Panc1 (cell line): ENCODE results near the gene ENPP3. TPM values are rescaled to one million over a fixed set of nuclear protein-coding genes. Genes with fewer than 3 reads are reported as not detected.

Source experiments
- ATAC-seq: fragments of 200-7000 bp; cut with Tn5 transposase; 2 replicates; pipeline ENCODE4 v1.9.1; 2020; ENCODE audit warnings: mild to moderate bottlenecking, moderate library complexity
- BruUV-seq: library from RNA; stranded (reverse); fragments of 400-500 nt; replicated peaks from 2 replicates; lab custom pipeline; 2021; lab: Mats Ljungman, UMichigan
- CTCF ChIA-PET: fragments of 300-600 bp; sonication (Branson Sonifier 250); formaldehyde crosslinking; loops from one replicate; lab custom pipeline; 2022; ENCODE audit warnings: antibody characterized with exemption; lab: Charles Lee
- POLR2A ChIA-PET: fragments of 300-600 bp; sonication (Branson Sonifier 250); formaldehyde crosslinking; loops from one replicate; lab custom pipeline; 2022; ENCODE audit warnings: antibody characterized with exemption; lab: Charles Lee
- DNase-seq: peaks from one replicate; pipeline ENCODE4 v3.0.0-alpha.2; 2010; ENCODE audit warnings: low read depth, low spot score
- H3K27ac ChIP-seq: 2 replicates; pipeline ENCODE4 v1.5.1; 2011; ENCODE audit warnings: mild to moderate bottlenecking, low read length, inconsistent platforms
- H3K27me3 ChIP-seq: fragments of 200-500 bp; sonication (Bioruptor generic); 2 replicates; pipeline ENCODE4 v1.6.0; 2014; ENCODE audit warnings: low read length, inconsistent platforms; ENCODE audit not compliant: control insufficient read depth, insufficient read depth
- H3K36me3 ChIP-seq: fragments of 200-500 bp; sonication (Bioruptor generic); 2 replicates; pipeline ENCODE4 v1.5.1; 2014; ENCODE audit warnings: inconsistent platforms, mild to moderate bottlenecking, low read length, moderate library complexity; ENCODE audit not compliant: control insufficient read depth, insufficient read depth
- H3K4me1 ChIP-seq: 2 replicates; pipeline ENCODE4 v1.5.1; 2011; ENCODE audit warnings: inconsistent platforms, mild to moderate bottlenecking, low read length, moderate library complexity; ENCODE audit not compliant: control insufficient read depth, insufficient read depth
- H3K4me3 ChIP-seq, 2 experiments: 2 replicates each; pipeline ENCODE4 v1.5.1; 2011 to 2012; ENCODE audit warnings: low read depth in 2 of 2, low read length in 2 of 2, mild to moderate bottlenecking in 2 of 2, inconsistent platforms in 1 of 2, moderate library complexity in 1 of 2
- H3K9me3 ChIP-seq: fragments of 200-500 bp; sonication (Bioruptor generic); 2 replicates; pipeline ENCODE4 v1.5.1; 2014; ENCODE audit warnings: low read depth, mild to moderate bottlenecking, inconsistent platforms, low read length, moderate library complexity; ENCODE audit not compliant: control insufficient read depth, insufficient read depth
- CTCF ChIP-seq: fragments of 450-650 bp; IDR thresholded peaks from 2 replicates; pipeline ENCODE4 v1.5.1; 2017; ENCODE audit warnings: mild to moderate bottlenecking
- POLR2AphosphoS5 ChIP-seq: IDR thresholded peaks from 2 replicates; pipeline ENCODE4 v1.6.1; 2012; ENCODE audit warnings: mild to moderate bottlenecking, low read depth, low read length, moderate library complexity
- REST ChIP-seq, 2 experiments: IDR thresholded peaks; 2 replicates each; pipeline ENCODE4 v1.6.1; 2011 to 2012; ENCODE audit warnings: low read depth in 2 of 2, control low read depth in 1 of 2, low read length in 1 of 2, mild to moderate bottlenecking in 1 of 2, moderate library complexity in 1 of 2; ENCODE audit not compliant: insufficient read depth in 1 of 2
- SIN3A ChIP-seq: IDR thresholded peaks from 2 replicates; pipeline ENCODE4 v1.6.1; 2012; ENCODE audit warnings: low read depth, mild to moderate bottlenecking, low read length, moderate library complexity, borderline replicate concordance; ENCODE audit not compliant: insufficient read depth
- TCF7L2 ChIP-seq: IDR thresholded peaks from 2 replicates; pipeline ENCODE4 v1.6.1; 2011; ENCODE audit warnings: mild to moderate bottlenecking, low read depth, low read length, inconsistent platforms
- in situ Hi-C: cut with HindIII; loops from 2 replicates; pipeline ENCODE4 v1.10.0; 2016; ENCODE audit warnings: low sequenced_read_pairs, low pct_unique_long_range_greater_than_20kb
- intact Hi-C: fragments of 100-400 bp; cut with micrococcal nuclease; formaldehyde crosslinking; loops from one replicate; pipeline ENCODE4 v1.10.0; 2022; ENCODE audit not compliant: unreplicated experiment
- total RNA-seq: library from RNA; stranded (reverse); gene quantifications from one replicate; pipeline ENCODE4 v1.2.1, GENCODE V29; 2021; ENCODE audit not compliant: unreplicated experiment

ENPP3 gene
- total RNA-seq, 1 experiment from 2014 or later = not detected

- no peaks in the 10 kb centered on the region for H3K9me3 ChIP-seq
- DNase-seq = no peak
- TF ChIP-seq TCF7L2 = no peak
- no peak for TF ChIP-seq CTCF
- ATAC-seq = no peak
- H3K27me3 ChIP-seq = no peaks in the 10 kb centered on the region
- no TSS peak for BruUV-seq
- in situ Hi-C loops (no loop called here), intact Hi-C loops (no loop called here)
- H3K4me3 ChIP-seq = no peak overlapping the region
- CTCF ChIA-PET = no interaction called here
- H3K4me1 ChIP-seq = no peaks in the 10 kb centered on the region
- no peaks in the 10 kb centered on the region for H3K36me3 ChIP-seq
- H3K27ac ChIP-seq = no peak overlapping the region
- POLR2A ChIA-PET = no interaction called here
Measured at GRCh38 chr6:131658287-131658686, 21.2 kb downstream of the ENPP3 start.

GRCh38 chr6:131660195-131660594 lies 23.1 kb downstream of the ENPP3 start:
- Histone ChIP-seq H3K36me3 (no peaks in the 10 kb centered on the region), H3K4me1 (no peaks in the 10 kb centered on the region), H3K27me3 (no peaks in the 10 kb centered on the region), H3K9me3 (no peaks in the 10 kb centered on the region), H3K27ac (no peak overlapping the region), H3K4me3 (no peak overlapping the region)
- DNase-seq = no peak
- in situ Hi-C loops (no loop called here), intact Hi-C loops (no loop called here)
- ChIA-PET POLR2A (no interaction called here), CTCF (interaction anchor here (0.7 kb wide), 1 partner anchor 388 kb away, joined by 3 read pairs; no protein-coding TSS in a partner anchor)
- no peak; the same call in 1 of the 2 replicates for ATAC-seq
- no peak for TF ChIP-seq CTCF
- no peak for TF ChIP-seq TCF7L2
- no peak for TF ChIP-seq SIN3A
- no peak for TF ChIP-seq POLR2AphosphoS5
- TF ChIP-seq REST (IDR thresholded peaks at IDR 0.05; ENCODE audit: insufficient read depth in 1 of 2, low read depth in 2 of 2, low read length in 1 of 2) = no peak
- BruUV-seq = no TSS peak
